DMS 273 (cell line): ENCODE measurements around the gene PRTN3.
"Not testable (repeated sequence)": the region's sequence is repeated elsewhere in the genome, so short reads cannot be mapped to it uniquely, and the experiment has no call there.

ENCODE experiments used
- DNase-seq: peaks from one replicate; lab custom pipeline; 2025; ENCODE audit not compliant: unreplicated experiment; lab: John Stamatoyannopoulos, UW

The PRTN3 gene

DNA sequence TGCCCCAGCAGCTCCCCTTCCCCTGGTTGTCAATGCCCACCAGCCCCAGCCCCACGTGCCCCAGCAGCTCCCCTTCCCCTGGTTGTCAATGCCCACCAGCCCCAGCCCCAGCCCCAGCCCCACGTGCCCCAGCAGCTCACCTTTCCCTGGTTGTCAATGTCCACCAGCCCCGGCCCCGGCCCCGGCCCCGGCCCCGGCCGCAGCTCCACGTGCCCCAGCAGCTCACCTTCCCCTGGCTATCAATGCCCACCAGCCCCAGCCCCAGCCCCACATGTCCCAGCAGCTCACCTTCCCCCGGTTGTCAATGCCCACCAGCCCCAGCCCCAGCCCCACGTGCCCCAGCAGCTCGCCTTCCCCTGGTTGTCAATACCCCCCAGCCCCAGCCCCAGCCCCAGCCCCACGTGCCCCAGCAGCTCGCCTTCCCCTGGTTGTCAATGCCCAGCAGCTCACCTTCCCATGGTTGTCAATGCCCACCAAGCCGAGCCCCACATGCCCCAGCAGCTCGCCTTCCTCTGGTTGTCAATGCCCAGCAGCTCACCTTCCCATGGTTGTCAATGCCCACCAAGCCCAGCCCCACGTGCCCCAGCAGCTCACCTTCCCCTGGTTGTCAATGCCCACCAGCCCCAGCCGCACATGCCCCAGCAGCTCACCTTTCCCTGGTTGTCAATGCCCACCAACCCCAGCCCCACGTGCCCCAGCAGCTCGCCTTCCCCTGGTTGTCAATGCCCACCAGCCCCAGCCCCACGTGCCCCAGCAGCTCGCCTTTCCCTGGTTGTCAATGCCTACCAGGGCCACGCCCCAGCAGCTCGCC lies 38.2 kb downstream of the PRTN3 start:
- DNase-seq: not testable (repeated sequence)

DNA sequence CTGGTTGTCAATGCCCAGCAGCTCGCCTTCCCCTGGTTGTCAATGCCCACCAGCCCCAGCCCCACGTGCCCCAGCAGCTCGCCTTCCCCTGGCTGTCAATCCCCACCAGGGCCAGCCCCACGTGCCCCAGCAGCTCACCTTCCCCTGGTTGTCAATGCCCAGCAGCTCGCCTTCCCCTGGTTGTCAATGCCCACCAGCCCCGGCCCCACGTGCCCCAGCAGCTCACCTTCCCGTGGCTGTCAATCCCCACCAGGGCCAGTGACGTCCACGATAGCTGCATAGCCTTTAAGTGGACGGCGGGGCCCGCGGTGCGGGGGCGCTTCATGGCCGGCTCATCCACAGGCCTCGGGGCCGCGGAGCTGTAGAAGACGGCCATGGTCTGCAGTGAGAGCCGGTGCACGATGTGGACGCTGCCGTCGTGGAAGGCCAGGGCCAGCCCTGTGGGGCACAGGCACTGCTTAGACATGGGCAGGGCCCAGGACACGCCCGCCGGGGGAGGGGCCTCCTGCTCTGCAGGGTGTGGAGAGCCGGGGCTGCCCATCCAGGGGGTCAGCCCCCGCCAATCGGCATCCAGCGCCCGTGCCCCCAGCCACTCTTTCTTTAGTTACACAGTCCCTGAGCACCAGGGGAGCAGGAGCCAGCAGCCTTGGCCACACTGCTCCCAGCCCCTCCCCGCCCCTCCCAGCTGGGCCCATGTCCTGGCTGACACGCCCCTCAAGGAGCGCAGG lies 39.1 kb downstream of the PRTN3 start:
- DNase-seq: no peak

DNA sequence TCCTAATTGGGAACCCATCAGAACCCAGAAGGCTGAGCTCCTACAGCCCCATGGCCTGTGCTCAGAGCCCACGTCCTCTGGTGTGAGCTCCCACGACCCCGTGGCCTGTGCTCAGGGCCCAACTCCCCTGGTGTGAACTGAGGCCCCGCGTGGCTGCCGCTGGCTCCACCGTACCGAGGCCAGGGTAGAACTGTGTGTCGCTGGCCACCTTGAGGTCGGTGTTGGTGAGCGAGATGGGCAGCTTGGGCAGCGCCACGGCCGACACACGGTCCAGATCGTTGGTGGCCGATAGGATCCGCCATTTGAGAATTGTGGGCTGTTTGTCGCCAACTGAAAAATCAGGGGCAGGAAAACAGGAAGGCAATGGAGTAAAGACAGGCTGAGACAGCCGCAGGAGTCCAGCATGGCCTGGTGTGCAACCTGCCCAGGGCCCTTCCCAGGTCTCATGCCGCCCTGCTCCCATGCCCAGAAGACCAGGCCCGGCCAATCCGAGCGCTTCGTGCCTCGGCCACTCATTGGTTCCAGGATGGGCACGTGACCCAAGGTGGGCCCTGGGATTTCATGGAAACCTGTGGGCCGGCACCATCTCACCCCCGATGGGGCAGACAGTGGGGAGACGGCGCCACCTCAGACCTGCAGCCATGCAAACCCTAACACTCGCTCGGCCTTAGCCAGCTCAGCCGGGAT lies 40.7 kb downstream of the PRTN3 start:
- no peak for DNase-seq

DNA sequence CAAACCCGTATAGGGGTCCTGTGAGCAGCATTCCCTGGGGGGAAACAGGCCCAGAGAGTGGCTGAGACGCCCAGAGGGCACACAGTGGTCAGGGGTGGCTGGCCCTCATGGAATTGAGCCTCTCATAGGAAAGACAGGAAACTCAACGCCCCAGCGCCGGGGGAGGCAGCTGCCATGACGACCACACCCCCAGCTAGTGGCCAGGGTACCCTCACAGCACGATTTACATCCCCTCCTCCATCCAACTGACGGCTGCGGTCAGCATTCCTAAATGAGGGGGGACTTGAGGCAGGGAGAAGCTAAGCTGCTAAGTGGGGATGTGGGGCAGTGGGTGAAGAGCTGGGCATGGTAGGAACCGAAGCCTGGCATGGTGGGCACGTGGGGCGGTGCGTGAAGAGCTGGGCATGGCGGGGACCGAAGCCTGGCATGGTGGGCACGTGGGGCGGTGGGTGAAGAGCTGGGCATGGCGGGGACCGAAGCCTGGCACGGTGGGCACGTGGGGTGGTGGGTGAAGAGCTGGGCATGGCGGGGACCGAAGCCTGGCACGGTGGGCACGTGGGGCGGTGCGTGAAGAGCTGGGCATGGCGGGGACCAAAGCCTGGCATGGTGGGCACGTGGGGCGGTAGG lies 42.2 kb downstream of the PRTN3 start:
- no peak for DNase-seq

DNA sequence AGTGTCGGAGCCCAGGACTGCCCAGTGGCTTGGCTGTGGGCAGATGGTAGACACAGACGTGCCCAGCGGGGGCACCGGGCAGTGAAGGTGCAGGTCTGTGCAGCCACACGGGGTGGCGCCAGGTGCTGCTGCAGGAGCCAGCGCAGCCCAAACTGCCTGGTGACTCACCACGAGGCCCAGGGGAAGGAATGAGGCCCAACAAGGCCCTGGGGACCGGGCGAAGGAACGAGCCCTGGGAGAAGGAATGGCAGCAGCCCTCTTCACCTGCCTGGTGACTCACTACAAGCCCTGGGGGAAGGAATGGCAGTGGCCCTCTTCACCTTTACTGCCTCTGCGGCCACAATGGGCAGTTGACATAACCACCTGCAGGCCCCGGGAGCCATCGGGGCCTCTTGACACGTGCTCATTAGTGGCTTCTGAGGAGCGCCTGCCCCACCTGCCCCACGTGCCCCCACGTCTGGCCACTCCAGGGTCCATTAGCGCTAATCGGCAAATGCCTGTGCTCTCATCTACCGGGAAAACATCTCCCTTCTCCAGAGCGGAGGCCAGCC lies 42.9 kb downstream of the PRTN3 start:
- DNase-seq: peak; percentile 76

DNA sequence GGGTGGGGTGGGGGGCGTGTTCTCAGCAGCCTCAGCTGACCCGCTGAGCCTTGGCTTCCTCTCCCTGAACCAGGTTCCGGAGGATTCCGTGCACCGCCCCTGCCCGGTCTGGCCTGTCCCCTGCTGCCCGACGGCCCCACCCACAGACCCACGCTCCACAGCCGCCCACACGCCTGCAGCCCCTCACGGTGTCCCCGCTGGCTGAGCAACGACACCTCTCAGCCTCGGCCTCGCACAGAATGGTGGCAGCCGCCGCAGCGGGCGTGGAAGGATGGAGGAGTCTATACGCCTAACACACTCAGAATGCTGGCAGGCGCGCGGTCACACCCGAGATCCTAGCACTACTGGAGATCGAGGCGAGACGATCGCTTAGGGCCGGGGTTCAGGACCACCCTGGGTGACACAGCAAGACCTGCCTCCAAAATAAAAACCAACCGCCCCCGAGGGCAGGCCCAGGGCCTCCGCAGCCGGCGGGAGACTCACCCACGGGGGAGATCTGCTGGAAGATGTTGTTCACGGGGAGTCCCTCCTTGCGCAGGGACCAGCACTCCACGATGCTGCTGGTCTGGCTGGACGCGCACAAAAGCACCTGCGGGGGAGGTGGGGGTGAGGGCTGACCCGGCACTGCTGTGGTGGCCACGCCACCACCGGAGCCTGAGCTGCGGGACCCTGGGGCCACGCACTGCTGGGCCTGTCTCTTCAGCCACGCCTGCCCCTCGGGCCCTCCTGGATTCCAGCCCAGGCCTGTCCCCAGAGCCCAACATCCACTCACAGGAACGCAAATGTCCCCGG lies 43.8 kb downstream of the PRTN3 start:
- DNase-seq: no peak

DNA sequence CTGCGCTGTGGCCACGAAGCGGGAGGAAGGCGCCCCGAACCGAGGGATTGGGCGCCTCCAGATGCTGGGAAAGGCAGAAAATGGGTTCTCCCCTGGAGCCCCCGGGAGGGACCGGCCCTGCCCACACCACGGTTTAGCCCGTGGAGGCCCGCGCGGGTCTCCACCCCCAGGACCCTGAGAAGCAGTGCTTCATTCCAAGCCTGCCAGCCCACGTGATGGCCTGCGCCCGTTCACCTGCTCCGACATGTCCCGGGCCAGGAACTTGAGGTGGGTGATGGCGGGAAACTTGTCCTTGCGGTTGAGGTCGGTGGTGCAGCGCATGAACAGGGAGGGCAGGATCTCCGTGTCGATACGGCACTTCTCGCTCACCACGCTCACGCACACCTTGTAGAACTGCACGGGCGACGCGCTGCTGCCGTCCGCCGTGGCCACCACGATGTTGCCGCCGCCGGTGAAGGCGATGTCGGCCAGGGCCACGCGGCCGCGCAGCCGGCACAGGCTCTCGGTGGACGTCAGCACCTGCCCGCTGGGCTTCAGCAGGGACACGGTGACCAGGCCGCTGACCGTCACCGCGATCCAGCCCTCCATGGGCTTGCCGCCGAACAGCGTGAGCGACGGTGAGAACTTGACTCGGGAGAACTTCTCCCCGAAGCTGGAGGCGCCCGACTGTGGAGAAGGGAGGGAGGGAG lies 44.9 kb downstream of the PRTN3 start:
- no peak for DNase-seq

DNA sequence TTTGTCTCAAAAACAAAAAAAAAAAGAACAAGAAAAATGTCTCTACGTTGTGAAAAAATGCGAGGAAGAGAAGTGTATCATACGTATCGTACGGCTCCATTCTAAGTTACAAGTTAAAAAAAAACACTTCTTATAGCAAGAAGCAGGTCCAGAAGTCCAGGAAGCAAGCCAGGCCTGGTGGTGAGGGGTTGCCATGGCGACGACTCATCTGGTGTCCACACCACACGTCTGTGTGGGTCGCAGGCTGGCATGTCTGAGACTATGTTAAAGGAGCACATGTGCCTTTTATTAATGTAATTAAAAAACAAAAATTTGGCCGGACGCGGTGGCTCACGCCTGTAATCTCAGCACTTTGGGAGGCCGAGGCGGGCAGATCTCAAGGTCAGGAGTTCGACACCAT lies 46.3 kb downstream of the PRTN3 start:
- DNase-seq: peak; percentile 59

DNA sequence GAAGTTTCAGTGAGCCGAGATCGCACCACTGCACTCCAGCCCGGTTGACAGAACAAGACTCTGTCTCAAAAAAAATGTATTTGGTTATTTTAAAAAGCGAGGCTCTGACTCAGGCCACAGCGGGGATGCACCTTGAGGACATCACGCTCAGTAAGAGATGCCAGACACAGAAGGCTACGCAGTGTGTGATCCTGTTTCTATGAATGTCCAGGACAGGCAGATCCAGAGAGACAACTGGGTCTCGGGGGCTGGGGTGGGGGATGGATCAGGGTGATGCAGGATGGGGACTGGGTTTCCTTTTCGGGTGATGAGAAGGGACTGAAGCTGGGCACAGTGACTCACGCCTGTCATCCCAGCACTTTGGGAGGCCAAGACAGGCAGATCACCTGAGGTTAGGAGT lies 46.8 kb downstream of the PRTN3 start:
- no peak for DNase-seq

DNA sequence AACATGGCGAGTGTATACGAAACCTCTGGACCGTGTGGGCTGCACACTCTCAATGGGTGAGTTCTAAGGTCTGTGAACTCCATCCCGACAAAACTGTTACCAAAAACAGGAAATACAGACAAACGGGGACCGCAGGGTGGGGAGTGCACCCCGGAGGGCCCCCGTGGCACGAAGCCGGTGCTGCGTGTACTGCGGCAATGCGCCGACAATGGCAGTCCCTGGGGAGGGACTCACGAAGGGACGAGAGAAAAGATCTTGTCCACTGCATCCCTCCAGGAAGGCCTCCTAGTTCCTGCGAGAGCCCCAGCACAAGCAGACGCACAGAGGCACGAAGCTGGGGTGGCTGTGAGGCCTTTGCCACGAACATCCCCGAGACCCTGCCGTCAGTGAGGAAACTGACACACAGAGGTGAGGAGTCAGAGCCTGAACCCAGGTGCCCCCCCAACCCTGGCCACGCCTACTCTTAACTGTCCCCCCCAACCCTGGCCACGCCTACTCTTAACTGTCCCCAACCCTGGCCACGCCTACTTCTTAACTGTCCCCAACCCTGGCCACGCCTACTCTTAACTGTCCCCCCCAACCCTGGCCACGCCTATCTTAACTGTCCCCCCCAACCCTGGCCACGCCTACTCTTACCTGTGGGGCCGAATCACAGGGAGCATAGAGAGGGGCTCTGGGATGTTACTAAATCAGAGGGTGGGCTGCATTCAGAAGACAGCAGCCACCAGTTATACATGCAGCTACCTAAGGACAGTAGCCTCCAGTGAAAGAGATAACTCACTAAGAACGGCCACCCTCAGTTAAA lies 48.0 kb downstream of the PRTN3 start:
- no peak for DNase-seq

DNA sequence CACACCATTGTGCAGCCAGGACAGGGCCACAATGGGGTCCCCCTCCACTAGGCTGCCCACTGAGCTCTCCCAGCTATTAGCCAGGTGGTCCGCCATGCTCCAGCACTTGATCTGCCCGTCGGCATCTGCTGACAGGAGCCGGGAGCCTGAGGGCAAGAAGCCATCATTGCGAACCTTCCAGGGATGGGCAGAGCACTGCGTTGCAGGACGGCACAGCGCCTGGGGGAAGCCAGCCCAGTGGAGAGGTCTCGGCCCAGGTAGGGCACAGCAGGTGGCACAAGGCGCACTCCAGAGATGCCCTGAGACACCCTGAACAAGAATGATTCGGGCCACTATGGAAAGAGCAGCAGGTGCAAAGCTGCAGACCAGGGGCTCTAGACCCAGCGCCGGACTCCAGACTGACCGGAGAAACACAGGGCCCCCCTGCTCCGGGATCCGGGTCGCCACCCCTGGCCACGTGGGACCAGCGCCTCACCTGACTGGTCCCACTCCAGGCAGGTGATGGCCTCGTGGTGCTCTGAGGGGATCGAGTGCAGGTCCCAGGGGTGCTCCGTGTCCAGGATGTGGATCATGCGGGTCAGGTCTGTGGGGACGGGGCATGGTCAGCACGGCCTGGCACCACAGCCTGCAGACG lies 49.0 kb downstream of the PRTN3 start:
- DNase-seq: no peak

DNA sequence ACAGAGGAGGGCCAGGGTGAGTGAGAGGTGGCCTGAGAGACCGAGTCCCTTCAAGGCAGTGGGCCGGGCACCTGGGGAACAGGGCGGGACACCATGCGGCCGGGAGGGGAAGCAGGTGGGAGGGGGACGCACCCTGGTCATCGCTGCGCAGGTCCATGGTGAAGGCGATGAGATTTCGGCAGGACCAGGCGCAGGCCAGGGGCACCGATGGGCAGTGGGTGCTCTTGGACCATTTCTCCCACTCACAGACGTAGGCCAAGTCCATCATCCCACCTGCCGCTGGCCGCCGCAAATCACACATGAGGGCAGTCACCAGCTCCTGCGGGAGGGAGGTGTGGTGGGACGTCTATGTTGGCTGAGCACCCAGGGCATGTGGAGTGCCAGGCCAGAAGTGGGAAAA lies 50.0 kb downstream of the PRTN3 start:
- DNase-seq: no peak

DNA sequence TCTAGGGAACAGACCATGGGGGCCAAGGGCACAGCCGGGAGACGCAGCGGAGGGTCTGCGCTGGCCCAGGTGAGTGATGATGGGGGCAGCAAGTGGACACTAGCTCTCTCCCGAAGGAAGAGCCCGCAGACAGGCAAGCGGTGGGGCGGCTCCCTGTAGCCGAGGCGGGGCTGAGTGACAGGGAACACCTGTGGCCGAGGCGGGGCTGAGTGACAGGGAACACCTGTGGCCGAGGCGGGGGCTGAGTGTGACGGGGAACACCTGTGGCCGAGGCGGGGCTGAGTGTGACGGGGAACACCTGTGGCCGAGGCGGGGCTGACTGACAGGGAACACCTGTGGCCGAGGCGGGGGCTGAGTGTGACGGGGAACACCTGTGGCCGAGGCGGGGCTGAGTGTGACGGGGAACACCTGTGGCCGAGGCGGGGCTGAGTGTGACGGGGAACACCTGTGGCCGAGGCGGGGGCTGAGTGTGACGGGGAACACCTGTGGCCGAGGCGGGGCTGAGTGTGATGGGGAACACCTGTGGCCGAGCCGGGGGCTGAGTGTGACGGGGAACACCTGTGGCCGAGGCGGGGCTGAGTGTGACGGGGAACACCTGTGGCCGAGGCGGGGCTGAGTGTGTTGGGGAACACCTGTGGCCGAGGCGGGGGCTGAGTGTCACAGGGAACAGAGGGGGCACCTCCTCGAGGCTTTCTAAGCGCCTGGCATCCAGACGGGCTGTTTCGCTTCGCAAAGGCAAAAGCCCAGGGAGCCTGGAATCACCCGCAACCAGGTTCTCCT lies 50.8 kb downstream of the PRTN3 start:
- not testable (repeated sequence) for DNase-seq

DNA sequence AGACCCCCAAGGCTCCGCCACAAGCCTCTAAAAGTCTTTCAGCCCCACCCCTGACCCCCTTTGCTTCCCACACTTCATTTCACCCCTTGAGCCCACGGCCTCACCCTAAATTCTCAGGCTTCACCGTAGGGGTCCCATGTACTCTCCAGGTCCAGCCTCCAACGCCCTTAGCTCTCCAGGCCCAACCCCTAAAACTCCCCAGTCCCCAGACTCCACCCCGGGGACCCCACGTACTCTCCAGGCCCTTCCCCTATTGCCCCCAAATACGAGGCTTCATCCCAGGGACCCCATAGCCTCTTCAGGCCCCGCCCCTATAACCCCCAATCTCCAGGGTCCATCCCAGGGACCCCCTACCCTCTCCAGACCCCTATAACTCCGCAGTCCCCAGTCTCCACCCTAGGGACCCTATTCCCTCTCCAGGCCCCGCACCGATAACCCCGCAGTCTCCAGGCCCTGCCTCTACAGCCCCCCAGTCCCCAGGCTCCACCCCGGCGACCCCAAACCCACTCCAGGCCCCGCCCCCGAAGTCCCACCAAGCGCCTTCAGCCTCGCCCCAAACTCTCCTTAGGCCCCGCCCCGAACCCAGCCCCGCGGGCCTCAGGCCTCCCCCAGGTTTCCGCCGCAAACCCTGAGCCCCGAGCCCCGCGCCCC lies 51.6 kb downstream of the PRTN3 start:
- DNase-seq: peak; percentile 63

DNA sequence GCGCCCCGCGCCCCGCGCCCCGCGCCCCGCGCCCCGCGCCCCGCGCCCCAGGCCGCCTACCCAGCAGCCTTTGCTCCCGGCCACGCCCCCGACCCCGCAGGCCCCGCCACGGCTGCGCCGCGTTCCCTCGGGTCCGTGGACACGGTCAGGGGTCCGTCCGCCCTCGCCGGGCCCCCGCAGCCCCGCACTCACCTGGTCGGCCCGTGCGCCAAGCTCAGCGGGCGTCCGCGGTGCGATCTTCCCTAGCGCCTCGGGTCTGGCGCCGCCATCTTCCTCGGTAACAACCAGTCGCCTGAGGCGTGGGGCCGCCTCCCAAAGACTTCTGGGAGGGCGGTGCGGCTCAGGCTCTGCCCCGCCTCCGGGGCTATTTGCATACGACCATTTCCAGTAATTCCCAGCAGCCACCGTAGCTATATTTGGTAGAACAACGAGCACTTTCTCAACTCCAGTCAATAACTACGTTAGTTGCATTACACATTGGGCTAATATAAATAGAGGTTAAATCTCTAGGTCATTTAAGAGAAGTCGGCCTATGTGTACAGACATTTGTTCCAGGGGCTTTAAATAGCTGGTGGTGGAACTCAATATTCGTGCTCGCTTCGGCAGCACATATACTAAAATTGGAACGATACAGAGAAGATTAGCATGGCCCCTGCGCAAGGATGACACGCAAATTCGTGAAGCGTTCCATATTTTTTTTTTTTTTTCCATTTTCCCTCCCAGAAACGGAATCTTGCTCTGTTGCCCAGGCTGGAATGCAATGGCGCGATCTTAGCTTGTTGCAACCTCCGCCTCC lies 52.3 kb downstream of the PRTN3 start, which contains the start of the genes MED16 and RNU6-9:
Gene MED16, minus strand, starts transcription at position 294 of the 796 bp plus-strand sequence. CDS start 2,056 bp downstream, outside the sequence.
Gene RNU6-9, plus strand, starts transcription at position 591 of the 796 bp plus-strand sequence.
- DNase-seq: peak; percentile 97

DNA sequence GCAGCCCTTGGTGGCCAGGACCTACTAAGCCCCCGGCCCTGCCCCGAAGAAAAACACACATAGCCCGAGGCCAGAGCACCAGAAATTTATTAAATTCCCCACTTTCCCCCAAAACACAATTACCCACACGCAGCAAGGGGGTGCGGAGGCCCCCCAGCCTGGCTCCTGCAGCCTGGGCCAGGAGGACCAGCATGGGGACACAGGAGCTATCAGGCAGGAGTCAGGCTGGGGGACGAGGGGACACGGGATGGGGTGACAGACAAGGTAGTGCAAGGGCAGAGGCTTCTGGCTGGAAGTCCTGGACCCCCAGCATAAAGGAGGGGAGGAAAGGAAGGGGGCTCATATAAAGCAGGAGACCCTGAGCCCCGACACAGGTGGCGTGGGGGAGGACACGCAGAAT lies 55.6 kb downstream of the PRTN3 start:
- DNase-seq: no peak
